HepG2 (cell line): ENCODE data around the gene CABLES1. TPM values are rescaled to one million over a fixed set of nuclear protein-coding genes. Genes with fewer than 3 reads are reported as not detected.
A peak's percentile ranks its signal among the peaks of the same experiment; 100 is the strongest.

ENCODE experiments used
- ATAC-seq: fragments of 200-7000 bp; cut with Tn5 transposase; 3 replicates; pipeline ENCODE4 v1.9.1; 2020; ENCODE audit warnings: mild to moderate bottlenecking, moderate library complexity
- BruUV-seq: library from RNA; stranded (reverse); fragments of 400-500 nt; replicated peaks from 2 replicates; lab custom pipeline; 2021; lab: Mats Ljungman, UMichigan
- CTCF ChIA-PET: fragments of 300-600 bp; formaldehyde crosslinking; extraction: SDS; loops from one replicate; lab custom pipeline; 2021; ENCODE audit warnings: low total read pairs, inconsistent platforms, low intra/inter-chr PET ratio; lab: Yijun Ruan, JAX
- POLR2A ChIA-PET: fragments of 350-600 bp; sonication (Branson Sonifier 250); formaldehyde crosslinking; loops from one replicate; lab custom pipeline; 2020; ENCODE audit warnings: antibody characterized with exemption, inconsistent platforms; lab: Yijun Ruan, JAX
- DNase-seq: peaks from one replicate; pipeline ENCODE4 v3.0.0-alpha.2; 2015; ENCODE audit warnings: low spot score
- FAIRE-seq: peaks from 3 replicates; lab custom pipeline; 2011; peaks lifted over from hg19 to GRCh38; lab: Jason Lieb, UNC
- H2AFZ ChIP-seq: one replicate; pipeline ENCODE4 v1.6.1; 2011; ENCODE audit warnings: low read length, inconsistent platforms
- H3K27ac ChIP-seq: fragments of 300-600 bp; 3 replicates; pipeline ENCODE4 v1.8.0; 2011; ENCODE audit warnings: mixed run types, mild to moderate bottlenecking, mixed read lengths, low read length, inconsistent platforms; ENCODE audit not compliant: insufficient read depth; ENCODE audit errors: extremely low read length
- H3K27me3 ChIP-seq, 2 experiments: fragments of 200-600 bp in 1 of 2; 2 replicates in 1 of 2; 3 replicates in 1 of 2; pipeline versions ENCODE4 v1.6.0 to v1.8.0; 2011; ENCODE audit warnings: low read length in 2 of 2, mild to moderate bottlenecking in 2 of 2, moderate library complexity in 2 of 2, inconsistent platforms in 1 of 2; ENCODE audit not compliant: insufficient read depth in 2 of 2, control insufficient read depth in 1 of 2
- H3K36me3 ChIP-seq, 2 experiments: fragments of 200-600 bp in 1 of 2; replicated peaks in 1 of 2; 2 replicates in 1 of 2; 3 replicates in 1 of 2; pipeline versions ENCODE4 v1.5.1 to v1.8.0; 2011; ENCODE audit warnings: low read length in 2 of 2, inconsistent platforms in 1 of 2; ENCODE audit not compliant: insufficient read depth in 2 of 2, control insufficient read depth in 1 of 2
- H3K4me1 ChIP-seq: 2 replicates; pipeline ENCODE4 v1.5.1; 2012; ENCODE audit warnings: low read length, inconsistent platforms; ENCODE audit not compliant: insufficient read depth
- H3K4me2 ChIP-seq: 2 replicates; pipeline ENCODE4 v1.6.0; 2011; ENCODE audit warnings: low read depth, low read length, inconsistent platforms
- H3K4me3 ChIP-seq, 3 experiments: fragments of 200-600 bp in 1 of 3; sonication (generic), shearing (Covaris generic) in 1 of 3; replicated peaks in 1 of 3; 2 replicates each; pipeline ENCODE4 v1.5.1; 2011 to 2016; ENCODE audit warnings: low read length in 3 of 3, inconsistent platforms in 2 of 3, low read depth in 2 of 3, mild to moderate bottlenecking in 2 of 3, control low read depth in 1 of 3, mixed read lengths in 1 of 3; ENCODE audit not compliant: insufficient read depth in 1 of 3
- H3K79me2 ChIP-seq: one replicate; pipeline ENCODE4 v1.6.1; 2011; ENCODE audit warnings: low read length, inconsistent platforms; ENCODE audit not compliant: insufficient read depth
- H3K9ac ChIP-seq: 2 replicates; pipeline ENCODE4 v1.6.0; 2011; ENCODE audit warnings: mild to moderate bottlenecking, low read depth, low read length, inconsistent platforms; ENCODE audit not compliant: insufficient read depth
- H3K9me3 ChIP-seq: 2 replicates; pipeline ENCODE4 v1.5.1; 2012; ENCODE audit warnings: mild to moderate bottlenecking, low read length
- H4K20me1 ChIP-seq: 2 replicates; pipeline ENCODE4 v1.6.0; 2011; ENCODE audit warnings: inconsistent platforms, mild to moderate bottlenecking, low read length, moderate library complexity; ENCODE audit not compliant: insufficient read depth
- ERF ChIP-seq: IDR thresholded peaks from 2 replicates; pipeline ENCODE4 v1.6.1; 2018; ENCODE audit warnings: missing biosample characterization, missing genetic modification reagents
- FOSL1 ChIP-seq: sonication (generic); formaldehyde crosslinking; IDR thresholded peaks from 2 replicates; pipeline ENCODE4 v1.9.0; 2021; ENCODE audit warnings: missing genetic modification reagents, borderline replicate concordance
- KMT2B ChIP-seq: IDR thresholded peaks from 2 replicates; pipeline ENCODE4 v1.6.1; 2016; ENCODE audit warnings: missing genetic modification reagents, missing compliant biosample characterization
- MAFK ChIP-seq, 2 experiments: IDR thresholded peaks in 1 of 2; conservative IDR thresholded peaks in 1 of 2; 2 replicates each; pipeline ENCODE4 v1.6.1; 2011; ENCODE audit warnings: improper control_type of control experiment in 2 of 2, low read length in 2 of 2
- POGZ ChIP-seq: sonication (generic); formaldehyde crosslinking; IDR thresholded peaks from 2 replicates; pipeline ENCODE4 v1.4.0; 2020; ENCODE audit warnings: mild to moderate bottlenecking, missing genetic modification reagents
- ZFX ChIP-seq: sonication (generic); formaldehyde crosslinking; IDR thresholded peaks from 2 replicates; pipeline ENCODE4 v1.4.0; 2020; ENCODE audit warnings: mild to moderate bottlenecking, low read depth, missing genetic modification reagents, moderate library complexity
- ZNF768 ChIP-seq: sonication (generic); formaldehyde crosslinking; IDR thresholded peaks from 2 replicates; pipeline ENCODE4 v1.4.0; 2020; ENCODE audit warnings: missing genetic modification reagents
- ZSCAN5A ChIP-seq: sonication (generic); formaldehyde crosslinking; IDR thresholded peaks from 2 replicates; pipeline ENCODE4 v1.8.0; 2022; ENCODE audit warnings: mild to moderate bottlenecking, missing genetic modification reagents, borderline replicate concordance
- WGBS: methylation state at CpG from one replicate; pipeline ENCODE4 v1.1.6; 2017; ENCODE audit warnings: low lambda C conversion rate; 5-methylcytosine and 5-hydroxymethylcytosine counted together
- in situ Hi-C: cut with HindIII; loops from 2 replicates; pipeline ENCODE4 v1.10.0; 2017; ENCODE audit warnings: low pct_unique_long_range_greater_than_20kb; ENCODE audit not compliant: extremely low pct_ligation_motif_present
- intact Hi-C: fragments of 100-400 bp; cut with micrococcal nuclease; formaldehyde crosslinking; loops from one replicate; pipeline ENCODE4 v1.10.0; 2022; ENCODE audit not compliant: unreplicated experiment
- polyA plus RNA-seq, 8 experiments: library from polyadenylated mRNA; depleted of rRNA in 3 of 8; stranded (reverse) in 7 of 8; unstranded in 1 of 8; fragments of >200 nt; fragmentation: Illumina TruSeq in 4 of 8; extraction: Trizol in 4 of 8; gene quantifications; 2 replicates each; pipeline versions ENCODE4 v1.2.1 to v1.2.3, GENCODE V29; 2011 to 2016; ENCODE audit warnings: low read depth in 4 of 8, missing spikeins in 1 of 8, mixed read lengths in 1 of 8; ENCODE audit not compliant: insufficient read depth in 1 of 8
- total RNA-seq, 5 experiments: library from RNA; depleted of rRNA; stranded (reverse); fragments of >200 nt; fragmentation: Illumina TruSeq; extraction: Trizol; gene quantifications; 2 replicates each; pipeline ENCODE4 v1.2.3, GENCODE V29; 2016; ENCODE audit warnings: low read depth in 1 of 5

Gene CABLES1
- total and polyA plus RNA-seq, 2 of the 13 experiments (the other 11 are each of a cell fraction or from before 2014, with no cell fraction given) = 14.7 to 25.8 TPM

GRCh38 chr18:23127090-23127489 lies 8.2 kb upstream of the CABLES1 start:
- ChIA-PET CTCF (no interaction called here), POLR2A (interaction anchor here (0.7 to 1.1 kb wide), 2 partner anchors 8 to 11 kb away, joined by 3 read pairs; no protein-coding TSS in a partner anchor)
- Histone ChIP-seq H3K4me1 (peaks cover 57% of the 10 kb centered on the region), H3K27me3 (no peaks in the 10 kb centered on the region; a peak in 1 of 5 replicates), H3K27ac (no peak overlapping the region), H3K36me3 (no peaks in the 10 kb centered on the region), H3K4me2 (peak overlapping the region; percentile 72; the same call in 1 of the 2 replicates), H3K79me2 (no peaks in the 10 kb centered on the region), H3K4me3 (no peak overlapping the region), H3K9ac (no peak overlapping the region), H2AFZ (peak overlapping the region; percentile 31), H4K20me1 (no peaks in the 10 kb centered on the region), H3K9me3 (no peaks in the 10 kb centered on the region)
- DNase-seq (no peak), FAIRE-seq (no peak), ATAC-seq (no peak)
- no peak for TF ChIP-seq ERF (CRISPR knock-in tag)
- TF ChIP-seq ZSCAN5A = no peak
- no peak for TF ChIP-seq KMT2B (CRISPR knock-in tag)
- TF ChIP-seq POGZ (CRISPR knock-in tag) = no peak
- TF ChIP-seq ZNF768 (CRISPR knock-in tag) = no peak
- TF ChIP-seq ZFX (CRISPR knock-in tag) = no peak
- intact Hi-C loops (no loop called here), in situ Hi-C loops (no loop called here)
- no TSS peak for BruUV-seq
- WGBS = 23% methylated on average over 6 of the region's 6 CpGs

- intact Hi-C loops (loop anchor here (2.0 to 5.0 kb wide), 4 partner anchors 53 to 283 kb away; no protein-coding TSS in a partner anchor), in situ Hi-C loops (loop anchor here (10.0 kb wide), 1 partner anchor 245 kb away; no protein-coding TSS in a partner anchor)
- TF ChIP-seq FOSL1 (no peak), MAFK (conservative IDR thresholded peaks at IDR 0.05 in 1 of 2, IDR thresholded peaks at IDR 0.05 in 1 of 2; ENCODE audit: low read length in 2 of 2) (0 out of 4 replicates have a peak, but pooled peaks of 1 of the 2 experiments have one; percentile 5)
- WGBS = 76% methylated on average over 8 of the region's 8 CpGs
- BruUV-seq = no TSS peak
- Histone ChIP-seq H3K27ac (no peak overlapping the region), H3K4me1 (peaks cover 55% of the 10 kb centered on the region), H3K4me2 (no peak overlapping the region), H3K79me2 (no peaks in the 10 kb centered on the region), H3K36me3 (no peaks in the 10 kb centered on the region), H2AFZ (no peak overlapping the region), H3K27me3 (no peaks in the 10 kb centered on the region; a peak in 1 of 5 replicates), H4K20me1 (no peaks in the 10 kb centered on the region), H3K9me3 (no peaks in the 10 kb centered on the region), H3K4me3 (no peak overlapping the region), H3K9ac (no peak overlapping the region)
- ChIA-PET POLR2A (interaction anchor here (2.9 kb wide), 1 partner anchor 12 kb away, joined by 14 read pairs; no protein-coding TSS in a partner anchor), CTCF (no interaction called here)
- FAIRE-seq (no peak), DNase-seq (no peak), ATAC-seq (no peak)
Measured at GRCh38 chr18:23129355-23130002, 5.8 kb upstream of the CABLES1 start.
